22Rv1 (cell line): Measurements from ENCODE around the gene ZNF33B.
A peak's percentile ranks its signal among the peaks of the same experiment; 100 is the strongest.

Experiments
- H3K27ac ChIP-seq: fragments of 450-650 bp; 2 replicates; pipeline ENCODE4 v1.5.1; 2017
- ZFX ChIP-seq: fragments of 450-650 bp; IDR thresholded peaks from 2 replicates; pipeline ENCODE4 v1.6.1; 2017; ENCODE audit warnings: antibody characterized with exemption, borderline replicate concordance
- TF ChIP-seq, protein P1 (sequence below): fragments of 450-650 bp; IDR thresholded peaks from 2 replicates; pipeline ENCODE4 v1.5.1; 2017; ENCODE audit warnings: mild to moderate bottlenecking

The ZNF33B gene

GRCh38 chr10:42648512-42648911 is 10.1 kb upstream of the ZNF33B start:
- TF ChIP-seq, protein P1, sequence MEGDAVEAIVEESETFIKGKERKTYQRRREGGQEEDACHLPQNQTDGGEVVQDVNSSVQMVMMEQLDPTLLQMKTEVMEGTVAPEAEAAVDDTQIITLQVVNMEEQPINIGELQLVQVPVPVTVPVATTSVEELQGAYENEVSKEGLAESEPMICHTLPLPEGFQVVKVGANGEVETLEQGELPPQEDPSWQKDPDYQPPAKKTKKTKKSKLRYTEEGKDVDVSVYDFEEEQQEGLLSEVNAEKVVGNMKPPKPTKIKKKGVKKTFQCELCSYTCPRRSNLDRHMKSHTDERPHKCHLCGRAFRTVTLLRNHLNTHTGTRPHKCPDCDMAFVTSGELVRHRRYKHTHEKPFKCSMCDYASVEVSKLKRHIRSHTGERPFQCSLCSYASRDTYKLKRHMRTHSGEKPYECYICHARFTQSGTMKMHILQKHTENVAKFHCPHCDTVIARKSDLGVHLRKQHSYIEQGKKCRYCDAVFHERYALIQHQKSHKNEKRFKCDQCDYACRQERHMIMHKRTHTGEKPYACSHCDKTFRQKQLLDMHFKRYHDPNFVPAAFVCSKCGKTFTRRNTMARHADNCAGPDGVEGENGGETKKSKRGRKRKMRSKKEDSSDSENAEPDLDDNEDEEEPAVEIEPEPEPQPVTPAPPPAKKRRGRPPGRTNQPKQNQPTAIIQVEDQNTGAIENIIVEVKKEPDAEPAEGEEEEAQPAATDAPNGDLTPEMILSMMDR, result no peak
- TF ChIP-seq ZFX, result no peak
- H3K27ac ChIP-seq, result no peak overlapping the region

- no peak overlapping the region for H3K27ac ChIP-seq
- TF ChIP-seq, protein P1, result no peak
- no peak for TF ChIP-seq ZFX
Observed at GRCh38 chr10:42646687-42647640, 8.6 kb upstream of the ZNF33B start.

DNA sequence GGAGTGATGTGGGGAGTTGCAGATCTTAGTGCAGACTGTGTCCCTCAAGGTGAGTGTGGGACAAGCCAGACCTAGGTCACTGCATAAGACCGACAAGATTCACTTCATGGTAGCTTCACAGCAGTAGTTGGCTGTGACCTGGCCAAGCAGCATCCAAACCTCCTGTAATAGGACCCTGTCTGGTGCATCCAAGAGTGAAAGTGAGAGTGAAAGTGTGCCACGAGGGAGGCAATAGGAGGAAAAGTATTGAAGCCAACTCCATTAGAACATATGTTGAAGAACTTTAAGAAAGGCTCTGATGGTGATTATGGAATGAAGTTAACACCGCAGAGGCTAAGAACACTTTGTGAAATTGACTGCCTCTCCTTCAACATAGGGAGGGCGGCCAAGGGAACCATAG is 7.8 kb upstream of the ZNF33B start:
- no peak overlapping the region for H3K27ac ChIP-seq
- no peak for TF ChIP-seq ZFX
- TF ChIP-seq, protein P1, result no peak

DNA sequence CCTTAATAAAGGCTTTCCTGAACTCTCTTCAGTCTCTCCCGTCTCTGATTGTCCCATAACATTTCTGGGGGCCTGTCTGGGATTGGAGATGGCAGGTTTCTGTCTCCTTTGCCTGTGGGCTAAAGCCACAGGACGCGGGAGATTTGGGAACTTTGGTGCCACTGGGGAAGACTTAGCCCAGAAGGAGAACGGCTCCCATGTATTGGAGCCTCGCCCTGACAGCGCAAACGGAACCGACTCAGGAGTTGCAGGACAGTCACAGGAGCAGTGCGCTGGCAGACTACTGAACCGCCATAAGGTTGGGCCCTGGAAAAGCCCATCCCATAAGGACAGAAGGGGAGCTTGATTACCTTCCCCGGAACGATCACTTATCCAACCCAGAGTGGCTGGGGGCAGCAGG is 7.1 kb upstream of the ZNF33B start:
- H3K27ac ChIP-seq, result no peak overlapping the region
- TF ChIP-seq, protein P1, result no peak
- no peak for TF ChIP-seq ZFX

DNA sequence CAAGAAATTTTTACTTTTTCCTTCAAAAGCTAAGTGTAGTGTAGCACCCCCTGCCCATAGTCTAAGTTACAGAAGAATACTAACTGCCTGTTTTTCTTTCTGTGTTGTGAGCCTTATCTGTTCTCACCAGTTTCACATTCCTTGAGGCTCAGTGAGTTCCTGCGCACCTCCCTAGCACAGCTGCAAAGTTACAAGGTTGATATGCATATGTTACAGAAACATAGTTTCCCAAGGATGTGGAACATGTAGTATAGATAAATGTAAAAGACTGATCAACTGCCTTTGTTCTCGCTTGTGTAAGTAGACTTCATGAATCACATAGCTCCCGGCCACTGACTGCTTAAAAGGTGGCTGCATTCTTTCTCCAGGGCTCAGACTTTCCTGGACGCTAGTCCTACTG is 6.7 kb upstream of the ZNF33B start:
- TF ChIP-seq ZFX, result no peak
- TF ChIP-seq, protein P1, result no peak
- H3K27ac ChIP-seq, result no peak overlapping the region

DNA sequence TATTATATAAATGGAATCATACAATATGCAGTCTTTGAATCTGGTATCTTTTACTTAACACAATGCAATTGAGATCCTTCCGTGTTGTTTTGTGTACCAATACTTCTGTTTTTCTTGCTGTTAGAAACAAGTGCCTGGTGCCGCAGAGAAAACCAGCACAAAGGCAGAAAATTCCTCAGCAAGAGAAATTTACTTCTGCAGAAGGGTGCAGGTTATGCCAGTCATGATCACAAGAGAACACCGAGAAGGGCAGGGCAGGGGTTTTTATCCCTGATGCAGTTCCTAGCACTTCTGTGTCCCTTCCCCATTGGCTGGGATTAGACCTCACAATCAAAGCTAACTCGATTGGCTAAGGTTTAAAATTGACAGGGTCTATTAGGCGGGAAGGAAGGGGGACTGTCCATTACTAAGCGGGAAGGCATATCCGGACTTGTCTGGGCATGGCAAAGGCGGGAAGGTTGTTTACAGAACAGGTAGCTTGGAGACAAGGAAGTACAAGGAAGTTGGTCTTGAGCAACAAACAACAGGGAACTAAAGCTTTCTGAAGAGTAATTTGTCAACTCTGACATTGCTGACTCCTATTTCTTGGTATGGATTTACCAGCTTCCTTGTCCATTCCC is 2.4 kb upstream of the ZNF33B start:
- TF ChIP-seq, protein P1, result no peak
- TF ChIP-seq ZFX, result no peak
- peak overlapping the region; percentile 99 for H3K27ac ChIP-seq

GRCh38 chr10:42638821-42639270 is 476 bp upstream of the ZNF33B start:
- peak overlapping the region; percentile 99 for H3K27ac ChIP-seq
- TF ChIP-seq ZFX, result no peak
- TF ChIP-seq, protein P1, result no peak
